Measurements from ENCODE around the gene DYDC1. TPM values are rescaled to one million over a fixed set of nuclear protein-coding genes. Genes with fewer than 3 reads are reported as not detected.

Gene DYDC1
- total and polyA plus RNA-seq, 2 of the 13 experiments (the other 11 are each of a cell fraction or from before 2014, with no cell fraction given) = not detected

GRCh38 chr10:80289451-80290287 lies 66.9 kb downstream of the DYDC1 start, which contains the start of gene MAT1A (continued):
- TF ChIP-seq ZNF607 (CRISPR knock-in tag; IDR thresholded peaks at IDR 0.05; ENCODE audit: borderline replicate concordance) (peak; percentile 64; the same call in 1 of the 2 replicates), ZFP37 (CRISPR knock-in tag; IDR thresholded peaks at IDR 0.05; ENCODE audit: borderline replicate concordance) (no peak), ZNF577 (CRISPR knock-in tag; IDR thresholded peaks at IDR 0.05; ENCODE audit: borderline replicate concordance, low read depth) (no peak), ZSCAN25 (CRISPR knock-in tag; IDR thresholded peaks at IDR 0.05) (no peak; the same call in 1 of the 2 replicates), HMG20B (CRISPR knock-in tag; conservative IDR thresholded peaks at IDR 0.05) (no peak), RELA (CRISPR knock-in tag; IDR thresholded peaks at IDR 0.05) (no peak), ZKSCAN1 (IDR thresholded peaks at IDR 0.05; ENCODE audit: low read length) (no peak), FOXK1 (CRISPR knock-in tag; IDR thresholded peaks at IDR 0.05; ENCODE audit: borderline replicate concordance, low read depth) (peak; percentile 64; the same call in 1 of the 2 replicates), MEIS2 (CRISPR knock-in tag; IDR thresholded peaks at IDR 0.05) (no peak), ZNF101 (CRISPR knock-in tag; IDR thresholded peaks at IDR 0.05; ENCODE audit: borderline replicate concordance, low read depth) (no peak), ZNF292 (CRISPR knock-in tag; IDR thresholded peaks at IDR 0.05; ENCODE audit: borderline replicate concordance, low read depth) (no peak; the same call in 1 of the 2 replicates), ZNF296 (CRISPR knock-in tag; conservative IDR thresholded peaks at IDR 0.05) (0 out of 2 replicates have a peak, but pooled peaks have one; percentile 43), NFE2L2 (IDR thresholded peaks at IDR 0.05; ENCODE audit: low read length) (no peak), IRF1 (CRISPR knock-in tag; IDR thresholded peaks at IDR 0.05; ENCODE audit: low read depth) (0 out of 2 replicates have a peak, but pooled peaks have one; percentile 80), GATAD1 (CRISPR knock-in tag; IDR thresholded peaks at IDR 0.05) (0 out of 2 replicates have a peak, but pooled peaks have one; percentile 43), EED (CRISPR knock-in tag; IDR thresholded peaks at IDR 0.05) (no peak), KDM5B (CRISPR knock-in tag; IDR thresholded peaks at IDR 0.05; ENCODE audit: borderline replicate concordance) (peak; percentile 46; the same call in 1 of the 2 replicates), XBP1 (CRISPR knock-in tag; IDR thresholded peaks at IDR 0.05) (no peak), SMARCC2 (IDR thresholded peaks at IDR 0.05) (no peak), ZNF678 (CRISPR knock-in tag; IDR thresholded peaks at IDR 0.05) (no peak), TBL1XR1 (IDR thresholded peaks at IDR 0.05; ENCODE audit: borderline replicate concordance, low read length, partially characterized antibody) (no peak), ZBTB21 (CRISPR knock-in tag; IDR thresholded peaks at IDR 0.05) (no peak)
- TF ChIP-seq, protein P1, sequence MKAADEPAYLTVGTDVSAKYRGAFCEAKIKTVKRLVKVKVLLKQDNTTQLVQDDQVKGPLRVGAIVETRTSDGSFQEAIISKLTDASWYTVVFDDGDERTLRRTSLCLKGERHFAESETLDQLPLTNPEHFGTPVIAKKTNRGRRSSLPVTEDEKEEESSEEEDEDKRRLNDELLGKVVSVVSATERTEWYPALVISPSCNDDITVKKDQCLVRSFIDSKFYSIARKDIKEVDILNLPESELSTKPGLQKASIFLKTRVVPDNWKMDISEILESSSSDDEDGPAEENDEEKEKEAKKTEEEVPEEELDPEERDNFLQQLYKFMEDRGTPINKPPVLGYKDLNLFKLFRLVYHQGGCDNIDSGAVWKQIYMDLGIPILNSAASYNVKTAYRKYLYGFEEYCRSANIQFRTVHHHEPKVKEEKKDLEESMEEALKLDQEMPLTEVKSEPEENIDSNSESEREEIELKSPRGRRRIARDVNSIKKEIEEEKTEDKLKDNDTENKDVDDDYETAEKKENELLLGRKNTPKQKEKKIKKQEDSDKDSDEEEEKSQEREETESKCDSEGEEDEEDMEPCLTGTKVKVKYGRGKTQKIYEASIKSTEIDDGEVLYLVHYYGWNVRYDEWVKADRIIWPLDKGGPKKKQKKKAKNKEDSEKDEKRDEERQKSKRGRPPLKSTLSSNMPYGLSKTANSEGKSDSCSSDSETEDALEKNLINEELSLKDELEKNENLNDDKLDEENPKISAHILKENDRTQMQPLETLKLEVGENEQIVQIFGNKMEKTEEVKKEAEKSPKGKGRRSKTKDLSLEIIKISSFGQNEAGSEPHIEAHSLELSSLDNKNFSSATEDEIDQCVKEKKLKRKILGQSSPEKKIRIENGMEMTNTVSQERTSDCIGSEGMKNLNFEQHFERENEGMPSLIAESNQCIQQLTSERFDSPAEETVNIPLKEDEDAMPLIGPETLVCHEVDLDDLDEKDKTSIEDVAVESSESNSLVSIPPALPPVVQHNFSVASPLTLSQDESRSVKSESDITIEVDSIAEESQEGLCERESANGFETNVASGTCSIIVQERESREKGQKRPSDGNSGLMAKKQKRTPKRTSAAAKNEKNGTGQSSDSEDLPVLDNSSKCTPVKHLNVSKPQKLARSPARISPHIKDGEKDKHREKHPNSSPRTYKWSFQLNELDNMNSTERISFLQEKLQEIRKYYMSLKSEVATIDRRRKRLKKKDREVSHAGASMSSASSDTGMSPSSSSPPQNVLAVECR (CRISPR knock-in tag; IDR thresholded peaks at IDR 0.05; ENCODE audit: borderline replicate concordance) = peak; percentile 43; the same call in 1 of the 2 replicates
- TF ChIP-seq, protein P2, sequence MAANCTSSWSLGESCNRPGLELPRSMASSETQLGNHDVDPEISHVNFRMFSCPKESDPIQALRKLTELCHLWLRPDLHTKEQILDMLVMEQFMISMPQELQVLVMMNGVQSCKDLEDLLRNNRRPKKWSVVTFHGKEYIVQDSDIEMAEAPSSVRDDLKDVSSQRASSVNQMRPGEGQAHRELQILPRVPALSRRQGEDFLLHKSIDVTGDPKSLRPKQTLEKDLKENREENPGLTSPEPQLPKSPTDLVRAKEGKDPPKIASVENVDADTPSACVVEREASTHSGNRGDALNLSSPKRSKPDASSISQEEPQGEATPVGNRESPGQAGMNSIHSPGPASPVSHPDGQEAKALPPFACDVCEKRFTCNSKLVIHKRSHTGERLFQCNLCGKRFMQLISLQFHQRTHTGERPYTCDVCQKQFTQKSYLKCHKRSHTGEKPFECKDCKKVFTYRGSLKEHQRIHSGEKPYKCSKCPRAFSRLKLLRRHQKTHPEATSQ (CRISPR knock-in tag; IDR thresholded peaks at IDR 0.05; ENCODE audit: borderline replicate concordance) = 0 out of 2 replicates have a peak, but pooled peaks have one; percentile 35

Measured in HepG2 (cell line).